H9 (cell line): Measurements from ENCODE around the gene B4GALT1. TPM values are rescaled to one million over a fixed set of nuclear protein-coding genes. Genes with fewer than 3 reads are reported as not detected.

ENCODE experiments used
- DNase-seq: peaks from one replicate; pipeline ENCODE4 v3.0.0-alpha.2; 2017
- H2AFZ ChIP-seq: one replicate; pipeline ENCODE4 v1.6.1; 2013; ENCODE audit warnings: mild to moderate bottlenecking, low read length, control low read depth, moderate library complexity
- H2AK5ac ChIP-seq: 2 replicates; pipeline ENCODE4 v1.6.1; 2013; ENCODE audit warnings: low read length, control low read depth, mixed read lengths; ENCODE audit not compliant: insufficient read length
- H2BK120ac ChIP-seq: one replicate; pipeline ENCODE4 v1.6.1; 2013; ENCODE audit warnings: low read depth, mild to moderate bottlenecking, low read length, control low read depth, inconsistent platforms; ENCODE audit not compliant: poor library complexity, severe bottlenecking
- H2BK12ac ChIP-seq: 2 replicates; pipeline ENCODE4 v1.6.1; 2013; ENCODE audit warnings: low read length, control low read depth, mixed read lengths, low read depth; ENCODE audit not compliant: insufficient read length
- H2BK15ac ChIP-seq: 2 replicates; pipeline ENCODE4 v1.6.1; 2013; ENCODE audit warnings: low read depth, low read length, control low read depth
- H2BK20ac ChIP-seq: one replicate; pipeline ENCODE4 v1.6.1; 2013; ENCODE audit warnings: low read depth, mild to moderate bottlenecking, low read length, control low read depth, inconsistent platforms; ENCODE audit not compliant: poor library complexity, severe bottlenecking
- H2BK5ac ChIP-seq: 2 replicates; pipeline ENCODE4 v1.6.1; 2013; ENCODE audit warnings: low read length, control low read depth, mixed read lengths; ENCODE audit not compliant: insufficient read length
- H3K14ac ChIP-seq: 2 replicates; pipeline ENCODE4 v1.6.1; 2013; ENCODE audit warnings: low read length, control low read depth; ENCODE audit not compliant: insufficient read depth
- H3K18ac ChIP-seq: 2 replicates; pipeline ENCODE4 v1.6.1; 2013; ENCODE audit warnings: low read depth, mild to moderate bottlenecking, mixed read lengths, low read length, control low read depth; ENCODE audit not compliant: insufficient read length
- H3K23ac ChIP-seq: 2 replicates; pipeline ENCODE4 v1.6.1; 2013; ENCODE audit warnings: low read length, control low read depth, mixed read lengths, low read depth; ENCODE audit not compliant: insufficient read length
- H3K23me2 ChIP-seq: 2 replicates; pipeline ENCODE4 v1.6.1; 2013; ENCODE audit warnings: low read depth, mild to moderate bottlenecking, mixed read lengths, low read length, control low read depth; ENCODE audit not compliant: insufficient read length, poor library complexity, severe bottlenecking
- H3K27ac ChIP-seq: 2 replicates; pipeline ENCODE4 v1.5.1; 2013; ENCODE audit warnings: low read length, control low read depth, mixed read lengths, low read depth; ENCODE audit not compliant: insufficient read length
- H3K27me3 ChIP-seq: 2 replicates; pipeline ENCODE4 v1.6.1; 2013; ENCODE audit warnings: low read length, control low read depth, inconsistent platforms; ENCODE audit not compliant: insufficient read depth
- H3K4ac ChIP-seq: 2 replicates; pipeline ENCODE4 v1.6.1; 2013; ENCODE audit warnings: low read depth, mild to moderate bottlenecking, control low read depth, inconsistent platforms, low read length, moderate library complexity
- H3K4me1 ChIP-seq: 2 replicates; pipeline ENCODE4 v1.6.1; 2013; ENCODE audit warnings: low read length, control low read depth, inconsistent platforms; ENCODE audit not compliant: insufficient read depth
- H3K4me2 ChIP-seq: 2 replicates; pipeline ENCODE4 v1.6.1; 2013; ENCODE audit warnings: low read length, control low read depth, mixed read lengths; ENCODE audit not compliant: insufficient read length, insufficient read depth
- H3K56ac ChIP-seq: 2 replicates; pipeline ENCODE4 v1.6.1; 2013; ENCODE audit warnings: low read depth, mild to moderate bottlenecking, mixed read lengths, low read length, control low read depth; ENCODE audit not compliant: insufficient read length
- H3K79me1 ChIP-seq: 2 replicates; pipeline ENCODE4 v1.6.1; 2013; ENCODE audit warnings: low read depth, mild to moderate bottlenecking, moderate library complexity, low read length, control low read depth, inconsistent platforms; ENCODE audit not compliant: insufficient read depth, poor library complexity, severe bottlenecking
- H3K79me2 ChIP-seq: 2 replicates; pipeline ENCODE4 v1.6.1; 2013; ENCODE audit warnings: low read length, control low read depth, inconsistent platforms; ENCODE audit not compliant: insufficient read depth
- H3K9ac ChIP-seq: 2 replicates; pipeline ENCODE4 v1.6.1; 2013; ENCODE audit warnings: low read length, control low read depth, mixed read lengths; ENCODE audit not compliant: insufficient read length; ENCODE audit errors: extremely low read depth
- H3K9me3 ChIP-seq: one replicate; pipeline ENCODE4 v1.6.1; 2013; ENCODE audit warnings: low read depth, low read length, inconsistent platforms; ENCODE audit not compliant: control insufficient read depth
- H3T11ph ChIP-seq: one replicate; pipeline ENCODE4 v1.6.1; 2013; ENCODE audit warnings: mild to moderate bottlenecking, low read length, control low read depth, inconsistent platforms
- H4K20me1 ChIP-seq: one replicate; pipeline ENCODE4 v1.6.1; 2013; ENCODE audit not compliant: control insufficient read depth, insufficient read length, insufficient read depth
- H4K5ac ChIP-seq: 2 replicates; pipeline ENCODE4 v1.6.1; 2013; ENCODE audit warnings: low read depth, mild to moderate bottlenecking, mixed read lengths, low read length, control low read depth; ENCODE audit not compliant: insufficient read length
- H4K8ac ChIP-seq: replicated peaks from 2 replicates; pipeline ENCODE4 v1.6.1; 2013; ENCODE audit warnings: low read length, control low read depth, mixed read lengths, low read depth; ENCODE audit not compliant: insufficient read length
- H4K91ac ChIP-seq: 2 replicates; pipeline ENCODE4 v1.6.1; 2013; ENCODE audit warnings: low read depth, mild to moderate bottlenecking, moderate library complexity, mixed read lengths, low read length, control low read depth; ENCODE audit not compliant: insufficient read length
- H3K27ac Mint-ChIP-seq, 3 experiments: 2 replicates in 2 of 3; 3 replicates in 1 of 3; pipeline ENCODE4 v1.8.0; 2020 to 2021; ENCODE audit warnings: mixed read lengths in 3 of 3, mild to moderate bottlenecking in 1 of 3, moderate library complexity in 1 of 3
- H3K27me3 Mint-ChIP-seq: 2 replicates; pipeline ENCODE4 v1.8.0; 2021; ENCODE audit warnings: low read depth, mild to moderate bottlenecking, moderate library complexity, mixed read lengths
- H3K36me3 Mint-ChIP-seq, 3 experiments: 2 replicates in 2 of 3; 3 replicates in 1 of 3; pipeline ENCODE4 v1.8.0; 2020 to 2021; ENCODE audit warnings: low read depth in 3 of 3, mixed read lengths in 3 of 3; ENCODE audit not compliant: insufficient read depth in 1 of 3
- H3K4me1 Mint-ChIP-seq, 2 experiments: 2 replicates each; pipeline ENCODE4 v1.8.0; 2020; ENCODE audit warnings: mixed read lengths in 2 of 2
- H3K4me3 Mint-ChIP-seq, 2 experiments: 2 replicates in 1 of 2; 3 replicates in 1 of 2; pipeline ENCODE4 v1.8.0; 2020 to 2021; ENCODE audit warnings: mild to moderate bottlenecking in 2 of 2, mixed read lengths in 2 of 2, moderate library complexity in 1 of 2
- H3K9me3 Mint-ChIP-seq, 2 experiments: 2 replicates in 1 of 2; 3 replicates in 1 of 2; pipeline ENCODE4 v1.8.0; 2020; ENCODE audit warnings: mild to moderate bottlenecking in 2 of 2, mixed read lengths in 2 of 2, moderate library complexity in 1 of 2
- CTCF ChIP-seq: fragments of 200-600 bp; sonication (generic); conservative IDR thresholded peaks from 3 replicates; pipeline ENCODE4 v1.8.0; 2021; ENCODE audit warnings: antibody characterized with exemption, mild to moderate bottlenecking
- WGBS: extraction: QIAGEN DNeasy Blood & Tissue Kit; methylation state at CpG from one replicate; pipeline ENCODE4 v1.1.7; 2013; ENCODE audit warnings: missing lambda C conversion rate, low lambda C conversion rate, mixed read lengths; ENCODE audit not compliant: insufficient read length; ENCODE audit errors: extremely low coverage; 5-methylcytosine and 5-hydroxymethylcytosine counted together
- total RNA-seq: library from RNA; stranded (reverse); gene quantifications from 2 replicates; pipeline ENCODE4 v1.2.1, GENCODE V29; 2021

The B4GALT1 gene
- total RNA-seq, 1 experiment from 2014 or later: 15.3 TPM

- no peak overlapping the region for H3K4me2 ChIP-seq
- H3K36me3 Mint-ChIP-seq: peaks cover 9 to 18% (median 11%) of the 10 kb centered on the region in 3 experiments; a peak in 6 of 7 replicates
- TF ChIP-seq CTCF: no peak
- no peak overlapping the region for H2BK12ac ChIP-seq
- no peak overlapping the region for H3K27ac ChIP-seq
- H3K4me3 Mint-ChIP-seq: no peak overlapping the region
- H3K27me3 Mint-ChIP-seq: no peaks in the 10 kb centered on the region; the same call in 1 of the 2 replicates
- H3K79me2 ChIP-seq: no peaks in the 10 kb centered on the region
- H3K9me3 Mint-ChIP-seq: no peaks in the 10 kb centered on the region; a peak in 1 of 5 replicates
- H4K91ac ChIP-seq: no peak overlapping the region
- no peak overlapping the region for H4K5ac ChIP-seq
- no peaks in the 10 kb centered on the region for H3K4me1 ChIP-seq
- no peaks in the 10 kb centered on the region for H3K9me3 ChIP-seq
- H3K23ac ChIP-seq: no peak overlapping the region
- no peaks in the 10 kb centered on the region for H4K20me1 ChIP-seq
- H3K18ac ChIP-seq: no peak overlapping the region
- H4K8ac ChIP-seq: no peak overlapping the region
- H2BK20ac ChIP-seq: no peak overlapping the region
- no peak overlapping the region for H3K4ac ChIP-seq
- no peak overlapping the region for H3K27ac Mint-ChIP-seq
- H3K14ac ChIP-seq: no peak overlapping the region; the same call in 1 of the 2 replicates
- no peaks in the 10 kb centered on the region for H3K27me3 ChIP-seq
- H3K9ac ChIP-seq: no peak overlapping the region
- no peak overlapping the region for H2AFZ ChIP-seq
- no CpG with 5 or more reads among the region's 10 CpGs for WGBS
- no peak overlapping the region for H2BK5ac ChIP-seq
- DNase-seq: no peak
- H2BK15ac ChIP-seq: no peak overlapping the region
- no peak overlapping the region for H3K56ac ChIP-seq
- H2AK5ac ChIP-seq: no peak overlapping the region
- no peaks in the 10 kb centered on the region for H3K23me2 ChIP-seq
- no peaks in the 10 kb centered on the region for H3K79me1 ChIP-seq
- peaks cover 0 to 5% of the 10 kb centered on the region in 2 experiments; a peak in 2 of 4 replicates for H3K4me1 Mint-ChIP-seq
- H2BK120ac ChIP-seq: no peak overlapping the region
- H3T11ph ChIP-seq: no peak overlapping the region
Observed at GRCh38 chr9:33131790-33132772, 35.1 kb downstream of the B4GALT1 start.
